Neural crest cell (in vitro differentiated cells): Measurements from ENCODE around the gene TRAF1. TPM values are rescaled to one million over a fixed set of nuclear protein-coding genes. Genes with fewer than 3 reads are reported as not detected.

Experiments used
- DNase-seq: peaks from one replicate; pipeline ENCODE4 v3.0.0; 2021; ENCODE audit warnings: low read depth, mixed read lengths, low spot score
- H3K27ac Mint-ChIP-seq: one replicate; pipeline ENCODE4 v1.8.0; 2021; ENCODE audit warnings: mild to moderate bottlenecking, mixed read lengths; ENCODE audit not compliant: unreplicated experiment
- H3K27me3 Mint-ChIP-seq: 2 replicates; pipeline ENCODE4 v1.8.0; 2021; ENCODE audit warnings: low read depth, mild to moderate bottlenecking, mixed read lengths
- H3K36me3 Mint-ChIP-seq: 2 replicates; pipeline ENCODE4 v1.8.0; 2021; ENCODE audit warnings: low read depth, mild to moderate bottlenecking, mixed read lengths
- H3K4me1 Mint-ChIP-seq: 2 replicates; pipeline ENCODE4 v1.8.0; 2021; ENCODE audit warnings: mixed read lengths
- H3K4me3 Mint-ChIP-seq: one replicate; pipeline ENCODE4 v1.8.0; 2021; ENCODE audit warnings: mild to moderate bottlenecking, mixed read lengths
- H3K9me3 Mint-ChIP-seq: 2 replicates; pipeline ENCODE4 v1.8.0; 2021; ENCODE audit warnings: mixed read lengths
- total RNA-seq: library from RNA; stranded (reverse); gene quantifications from 2 replicates; pipeline ENCODE4 v1.2.1, GENCODE V29; 2021
- TF ChIP-seq, protein P1 (sequence below): fragments of 200-600 bp; sonication (generic); conservative IDR thresholded peaks from 2 replicates; pipeline ENCODE4 v1.5.0; 2021; ENCODE audit warnings: antibody characterized with exemption, mild to moderate bottlenecking

Gene TRAF1
- total RNA-seq, 1 donor from 2014 or later = 3.8 TPM

DNA sequence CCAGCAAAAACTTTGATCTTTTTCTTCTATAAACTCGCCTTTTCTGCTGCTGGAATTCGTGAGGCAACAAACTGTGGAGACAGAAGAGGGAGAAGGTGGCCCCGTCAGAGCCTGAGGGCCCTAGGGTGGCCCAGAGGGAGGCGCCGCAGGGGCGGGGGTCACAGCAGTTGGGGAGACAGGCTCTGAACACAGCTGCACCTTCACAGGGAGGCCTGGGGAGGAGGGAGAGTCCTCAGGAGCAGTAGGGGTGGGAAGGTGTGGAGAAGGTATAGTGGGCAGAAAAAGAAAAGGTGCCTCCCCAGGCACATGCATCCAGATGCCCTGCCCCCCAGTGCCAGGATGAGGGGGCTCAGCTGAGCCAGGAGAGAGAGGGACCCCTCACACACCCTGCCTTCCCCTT lies 64.7 kb downstream of the TRAF1 start:
- TF ChIP-seq, protein P1, sequence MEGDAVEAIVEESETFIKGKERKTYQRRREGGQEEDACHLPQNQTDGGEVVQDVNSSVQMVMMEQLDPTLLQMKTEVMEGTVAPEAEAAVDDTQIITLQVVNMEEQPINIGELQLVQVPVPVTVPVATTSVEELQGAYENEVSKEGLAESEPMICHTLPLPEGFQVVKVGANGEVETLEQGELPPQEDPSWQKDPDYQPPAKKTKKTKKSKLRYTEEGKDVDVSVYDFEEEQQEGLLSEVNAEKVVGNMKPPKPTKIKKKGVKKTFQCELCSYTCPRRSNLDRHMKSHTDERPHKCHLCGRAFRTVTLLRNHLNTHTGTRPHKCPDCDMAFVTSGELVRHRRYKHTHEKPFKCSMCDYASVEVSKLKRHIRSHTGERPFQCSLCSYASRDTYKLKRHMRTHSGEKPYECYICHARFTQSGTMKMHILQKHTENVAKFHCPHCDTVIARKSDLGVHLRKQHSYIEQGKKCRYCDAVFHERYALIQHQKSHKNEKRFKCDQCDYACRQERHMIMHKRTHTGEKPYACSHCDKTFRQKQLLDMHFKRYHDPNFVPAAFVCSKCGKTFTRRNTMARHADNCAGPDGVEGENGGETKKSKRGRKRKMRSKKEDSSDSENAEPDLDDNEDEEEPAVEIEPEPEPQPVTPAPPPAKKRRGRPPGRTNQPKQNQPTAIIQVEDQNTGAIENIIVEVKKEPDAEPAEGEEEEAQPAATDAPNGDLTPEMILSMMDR = no peak
- Mint-ChIP-seq H3K9me3 (no peaks in the 10 kb centered on the region), H3K36me3 (peaks cover 14% of the 10 kb centered on the region), H3K4me3 (no peak overlapping the region), H3K27ac (no peak overlapping the region), H3K4me1 (no peaks in the 10 kb centered on the region), H3K27me3 (no peaks in the 10 kb centered on the region)
- DNase-seq = no peak

DNA sequence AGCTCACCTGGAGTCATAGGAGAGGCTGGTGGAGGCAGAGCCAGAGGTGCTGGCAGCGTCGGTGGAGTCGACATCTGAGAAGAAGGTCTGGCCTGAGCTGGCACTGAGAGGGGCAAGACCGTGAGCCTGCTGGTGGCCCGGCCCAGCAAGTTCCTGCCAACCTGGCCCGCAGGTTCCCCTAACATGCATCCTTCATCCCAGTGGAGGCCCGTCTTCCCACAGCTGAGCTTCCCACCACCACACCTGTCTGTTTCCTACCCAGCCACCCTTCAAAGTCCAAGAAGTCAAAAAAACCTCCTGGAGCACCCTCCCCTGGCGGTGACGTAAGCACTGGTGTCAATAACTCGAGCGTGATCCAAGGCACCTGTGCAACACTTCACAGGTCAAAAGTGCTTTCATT lies 66.5 kb downstream of the TRAF1 start:
- TF ChIP-seq, protein P1 = no peak

DNA sequence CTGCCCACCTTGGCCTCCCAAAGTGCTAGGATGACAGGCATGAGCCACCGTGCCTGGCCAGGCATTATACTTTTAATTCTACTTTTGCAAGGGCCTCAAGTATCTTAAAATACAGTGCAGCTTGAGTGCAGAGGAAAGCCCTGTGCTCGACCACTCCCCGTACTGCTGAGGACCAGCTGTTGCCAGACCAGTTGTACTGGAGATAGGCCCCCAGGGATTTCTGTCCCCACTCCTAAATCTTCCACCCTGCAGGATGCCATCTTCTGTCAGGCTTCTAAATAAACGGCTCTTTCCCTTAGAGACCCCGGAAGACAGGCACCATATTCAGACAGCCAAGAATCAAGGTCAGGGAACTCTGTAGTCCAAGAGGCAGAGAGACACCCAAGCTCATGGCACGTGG lies 67.2 kb downstream of the TRAF1 start:
- H3K27me3 Mint-ChIP-seq = no peaks in the 10 kb centered on the region
- no peak for DNase-seq
- no peak overlapping the region for H3K27ac Mint-ChIP-seq
- peaks cover 11% of the 10 kb centered on the region for H3K36me3 Mint-ChIP-seq
- H3K4me1 Mint-ChIP-seq = no peaks in the 10 kb centered on the region
- TF ChIP-seq, protein P1 = no peak
- no peak overlapping the region for H3K4me3 Mint-ChIP-seq
- no peaks in the 10 kb centered on the region for H3K9me3 Mint-ChIP-seq

More for the DNA sequence above, 66.5 kb downstream of the TRAF1 start:
- Mint-ChIP-seq H3K36me3 (peaks cover 12% of the 10 kb centered on the region), H3K9me3 (no peaks in the 10 kb centered on the region), H3K27me3 (no peaks in the 10 kb centered on the region), H3K27ac (no peak overlapping the region), H3K4me3 (no peak overlapping the region), H3K4me1 (no peaks in the 10 kb centered on the region)
- DNase-seq = no peak

DNA sequence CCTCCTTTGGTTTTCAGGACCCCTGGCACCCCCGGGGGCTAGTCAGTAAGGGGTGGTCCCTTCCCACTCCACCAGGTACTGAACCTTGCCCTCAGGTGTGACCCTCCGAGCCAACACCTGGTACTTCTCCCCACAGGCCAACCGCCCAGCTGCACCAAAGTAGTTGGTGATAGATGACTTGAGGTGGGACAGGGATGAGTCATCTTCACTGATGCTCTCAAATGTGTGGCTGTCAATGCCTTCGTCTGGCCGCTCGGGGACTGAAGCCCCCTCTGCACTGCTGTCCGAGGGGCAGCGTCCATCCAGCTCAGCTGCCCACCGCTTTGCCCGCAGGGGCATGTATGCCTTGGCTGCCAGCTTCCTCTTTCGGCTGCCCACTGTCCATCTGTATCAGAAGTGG lies 68.7 kb downstream of the TRAF1 start:
- Mint-ChIP-seq H3K9me3 (no peaks in the 10 kb centered on the region), H3K27me3 (no peaks in the 10 kb centered on the region), H3K4me1 (peaks cover 5% of the 10 kb centered on the region), H3K4me3 (no peak overlapping the region), H3K36me3 (peaks cover 7% of the 10 kb centered on the region), H3K27ac (no peak overlapping the region)
- DNase-seq = no peak
- TF ChIP-seq, protein P1 = no peak

DNA sequence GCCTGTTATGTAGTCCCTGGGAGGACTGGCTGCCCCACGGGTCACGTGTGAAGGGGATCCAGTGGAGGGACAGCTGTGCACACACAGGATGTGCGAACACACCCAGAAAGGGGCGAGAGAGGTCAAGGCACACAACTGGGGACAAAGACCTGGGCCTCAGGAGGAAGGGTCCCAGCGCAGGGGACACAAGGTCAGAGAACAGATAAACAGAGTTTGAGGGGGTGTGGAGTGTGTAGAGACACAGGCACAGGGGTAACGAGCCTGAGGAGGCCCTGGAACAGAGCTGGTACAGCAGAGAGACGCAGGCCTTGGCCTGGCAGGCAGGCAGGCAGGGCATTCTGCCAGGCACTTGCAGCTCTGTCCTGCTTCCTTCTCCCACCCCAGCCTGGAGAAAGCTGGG lies 69.1 kb downstream of the TRAF1 start:
- no peak for DNase-seq
- TF ChIP-seq, protein P1 = no peak
- H3K27ac Mint-ChIP-seq = peak overlapping the region; percentile 19
- H3K9me3 Mint-ChIP-seq = no peaks in the 10 kb centered on the region
- no peaks in the 10 kb centered on the region for H3K27me3 Mint-ChIP-seq
- peaks cover 7% of the 10 kb centered on the region for H3K36me3 Mint-ChIP-seq
- peaks cover 9% of the 10 kb centered on the region for H3K4me1 Mint-ChIP-seq
- no peak overlapping the region for H3K4me3 Mint-ChIP-seq

DNA sequence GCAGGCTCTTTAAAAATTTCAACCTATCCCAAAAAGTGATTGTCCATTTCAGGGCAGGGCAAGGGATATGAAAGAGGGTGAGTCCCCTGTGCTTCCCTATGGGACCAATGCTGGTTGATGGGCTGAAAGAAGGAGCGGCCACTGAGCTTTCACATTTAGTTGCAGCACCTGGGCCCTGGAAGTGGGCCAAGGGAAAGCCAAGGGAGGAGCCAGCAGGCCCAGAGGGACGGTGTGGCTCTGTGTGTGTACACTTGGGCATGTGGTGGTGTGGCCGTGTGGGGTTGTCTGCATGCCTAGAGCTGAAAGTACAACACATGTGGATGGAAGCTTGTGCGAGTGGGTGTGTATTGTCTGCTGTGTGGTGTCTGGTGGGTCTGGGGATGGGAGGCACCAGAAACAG lies 69.9 kb downstream of the TRAF1 start:
- TF ChIP-seq, protein P1 = no peak
- H3K27ac Mint-ChIP-seq = no peak overlapping the region
- no peak overlapping the region for H3K4me3 Mint-ChIP-seq
- DNase-seq = no peak
- H3K9me3 Mint-ChIP-seq = no peaks in the 10 kb centered on the region
- H3K4me1 Mint-ChIP-seq = peaks cover 17% of the 10 kb centered on the region
- peaks cover 7% of the 10 kb centered on the region for H3K36me3 Mint-ChIP-seq
- no peaks in the 10 kb centered on the region for H3K27me3 Mint-ChIP-seq
